Heart left ventricle (tissue), 16 donors: ENCODE data around the gene CFAP100. TPM values are rescaled to one million over a fixed set of nuclear protein-coding genes. Genes with fewer than 3 reads are reported as not detected.

Experiments
- ATAC-seq, 4 donors: fragments of 200-7000 bp; cut with Tn5 transposase; one replicate each; pipeline ENCODE4 v1.9.1; 2020 to 2022; ENCODE audit warnings: moderate library complexity in 4 of 4, mild to moderate bottlenecking in 3 of 4, moderate number of reproducible peaks in 1 of 4
- DNase-seq, 5 donors: peaks; one replicate each; pipeline ENCODE4 v3.0.0-alpha.2; 2020
- H3K27ac ChIP-seq, 12 donors: fragments of 200-600 bp; sonication (generic) in 4 of 12; one replicate each; pipeline versions ENCODE4 v1.5.0 to v1.8.0; 2016 to 2022; ENCODE audit warnings: mild to moderate bottlenecking in 2 of 12
- H3K27me3 ChIP-seq, 9 donors: fragments of 200-600 bp; sonication (generic) in 2 of 9; one replicate each; pipeline versions ENCODE4 v1.5.1 to v1.8.0; 2016 to 2022; ENCODE audit warnings: mild to moderate bottlenecking in 3 of 9
- H3K36me3 ChIP-seq, 9 donors: fragments of 200-600 bp; sonication (generic) in 2 of 9; one replicate each; pipeline versions ENCODE4 v1.5.0 to v1.8.0; 2018 to 2022; ENCODE audit warnings: mild to moderate bottlenecking in 2 of 9
- H3K4me1 ChIP-seq, 12 donors: fragments of 200-600 bp; sonication (generic) in 4 of 12; one replicate each; pipeline versions ENCODE4 v1.5.0 to v1.8.0; 2016 to 2022; ENCODE audit warnings: mild to moderate bottlenecking in 3 of 12
- H3K4me3 ChIP-seq, 12 donors: fragments of 200-600 bp; sonication (generic) in 4 of 12; one replicate each; pipeline versions ENCODE4 v1.5.0 to v1.8.0; 2017 to 2022; ENCODE audit warnings: mild to moderate bottlenecking in 9 of 12, moderate library complexity in 4 of 12
- H3K9me3 ChIP-seq, 12 donors: fragments of 200-600 bp; sonication (generic) in 4 of 12; one replicate each; pipeline versions ENCODE4 v1.5.0 to v1.8.0; 2016 to 2022; ENCODE audit warnings: mild to moderate bottlenecking in 1 of 12
- CTCF ChIP-seq, 12 donors: fragments of 200-600 bp; sonication (generic) in 4 of 12; IDR thresholded peaks; one replicate each; pipeline versions ENCODE4 v1.5.0 to v1.8.0; 2018 to 2022; ENCODE audit warnings: antibody characterized with exemption in 12 of 12, mild to moderate bottlenecking in 5 of 12
- POLR2A ChIP-seq, 2 donors: fragments of 450-650 bp; IDR thresholded peaks; one replicate each; pipeline ENCODE4 v1.6.1; 2017; ENCODE audit warnings: antibody characterized with exemption in 2 of 2, mild to moderate bottlenecking in 2 of 2, moderate library complexity in 2 of 2
- WGBS, 4 donors: extraction: QIAGEN DNeasy Blood & Tissue Kit in 2 of 4; methylation state at CpG; one replicate each; pipeline versions ENCODE4 v1.1.5 to v1.1.7; 2013 to 2018; 5-methylcytosine and 5-hydroxymethylcytosine counted together
- intact Hi-C, 10 donors: fragments of 100-400 bp; cut with DNase I; formaldehyde crosslinking; loops; one replicate each; pipeline versions ENCODE4 v1.11.1 to v1.14.2; 2022
- polyA plus RNA-seq, 2 donors: library from polyadenylated mRNA; stranded (reverse); fragments of 200-250 nt; gene quantifications; one replicate each; pipeline ENCODE4 v1.2.3, GENCODE V29; 2013
- total RNA-seq, 9 donors: library from RNA; depleted of rRNA in 2 of 9; stranded (reverse); fragments of >200 nt in 2 of 9; fragmentation: NEBNext Ultra II Directional in 3 of 9; extraction: Animal tissue kit (Norgen Biotek cat#: 25700) in 3 of 9; gene quantifications; one replicate each; pipeline versions ENCODE4 v1.1.0 to v1.2.4, GENCODE V29; 2016 to 2023
- donor health status: ischemic (EF 13 %, LVEDD 7.1; RV severe dilation, severe dysfunction).
- donor health status: healthy with polysubstance abuse.
- donor health status: DM: no; HTN: yes; CAD: no.
- donor health status: DM: no; HTN: no; CAD: no.
- donor health status: ischemic (EF 25% LVEDD 6.9; RV normal size, moderate dysfunction).
- donor health status: ischemic (EF 25% LVEDD 5.7; RV mildly dilated, moderate dysfunction).
- donor health status: healthy.
- donor health status: DM: yes; HTN: yes; CAD: no.
- donor health status: ischemic (EF 35%, LVEDD 5.7; RV mildly dilated, moderate dysfunction).
- donor health status: nonischemic (EF 11% LVEDD 7.7; RV severe dilation, severe dysfunction).
- donor health status: DM: yes; HTN: yes; CAD: no.
- donor health status: PGD.
- donor health status: ischemic (EF 29% LVEDD 5.4; RV normal size, mild dysfunction).
- donor health status: nonischemic (EF 23%, LVEDD 6.1; RV moderate dilation, normal function).

CFAP100 gene
- total and polyA plus RNA-seq, 11 donors, result not detected

DNA sequence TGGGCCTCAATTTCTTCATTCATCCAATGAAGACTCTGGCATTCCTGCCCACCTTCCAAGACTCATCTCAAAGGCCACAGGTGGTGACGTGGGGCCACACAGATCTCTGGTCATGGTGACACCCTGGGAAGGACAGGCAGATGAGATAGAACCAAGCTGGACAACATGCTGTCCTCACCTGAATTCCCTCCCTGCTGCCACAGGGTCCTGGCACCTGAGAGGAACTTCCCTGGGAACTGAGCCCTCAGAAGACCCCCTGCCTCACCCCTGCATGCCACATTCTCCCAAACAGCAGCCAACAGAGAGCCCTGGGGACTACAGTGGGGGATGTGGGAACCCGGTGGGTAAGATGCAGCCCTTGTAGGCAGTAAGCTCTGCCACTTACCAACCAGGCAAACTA lies 48.2 kb upstream of the CFAP100 start:
- Histone ChIP-seq H3K4me1 (peaks cover 0 to 83% (median 23%) of the 10 kb centered on the region in 12 donors), H3K4me3 (no peak overlapping the region), H3K27me3 (no peaks in the 10 kb centered on the region), H3K9me3 (no peaks in the 10 kb centered on the region), H3K36me3 (peaks cover 0 to 35% (median 3%) of the 10 kb centered on the region in 9 donors), H3K27ac (peak overlapping the region in 1 of 12 donors; percentile 100)
- no peak for TF ChIP-seq CTCF (IDR thresholded peaks at IDR 0.05)
- TF ChIP-seq POLR2A (IDR thresholded peaks at IDR 0.05), result no peak
- DNase-seq, result peak in 2 of 5 donors; percentile 1 to 26
- intact Hi-C loops, result no loop called here
- WGBS, 4 donors, result 82 to 100% (median 90%) methylated on average over 2 of the region's 2 CpGs
- ATAC-seq, result no peak

GRCh38 chr3:126347543-126348161 lies 47.1 kb upstream of the CFAP100 start:
- Histone ChIP-seq H3K9me3 (no peaks in the 10 kb centered on the region), H3K4me3 (no peak overlapping the region), H3K27me3 (no peaks in the 10 kb centered on the region), H3K4me1 (peaks cover 0 to 95% (median 30%) of the 10 kb centered on the region in 12 donors), H3K36me3 (peaks cover 0 to 44% (median 5%) of the 10 kb centered on the region in 9 donors), H3K27ac (peak overlapping the region in 3 of 12 donors; percentile 37 to 100 (median 63))
- intact Hi-C loops, result no loop called here
- ATAC-seq (peak in 2 of 4 donors; percentile 2 to 12), DNase-seq (peak in 3 of 5 donors; percentile 2 to 27 (median 10))
- 65 to 67% (median 66%) methylated on average over 8 of the region's 8 CpGs for WGBS, 4 donors
- no peak for TF ChIP-seq POLR2A (IDR thresholded peaks at IDR 0.05)
- no peak for TF ChIP-seq CTCF (IDR thresholded peaks at IDR 0.05)

DNA sequence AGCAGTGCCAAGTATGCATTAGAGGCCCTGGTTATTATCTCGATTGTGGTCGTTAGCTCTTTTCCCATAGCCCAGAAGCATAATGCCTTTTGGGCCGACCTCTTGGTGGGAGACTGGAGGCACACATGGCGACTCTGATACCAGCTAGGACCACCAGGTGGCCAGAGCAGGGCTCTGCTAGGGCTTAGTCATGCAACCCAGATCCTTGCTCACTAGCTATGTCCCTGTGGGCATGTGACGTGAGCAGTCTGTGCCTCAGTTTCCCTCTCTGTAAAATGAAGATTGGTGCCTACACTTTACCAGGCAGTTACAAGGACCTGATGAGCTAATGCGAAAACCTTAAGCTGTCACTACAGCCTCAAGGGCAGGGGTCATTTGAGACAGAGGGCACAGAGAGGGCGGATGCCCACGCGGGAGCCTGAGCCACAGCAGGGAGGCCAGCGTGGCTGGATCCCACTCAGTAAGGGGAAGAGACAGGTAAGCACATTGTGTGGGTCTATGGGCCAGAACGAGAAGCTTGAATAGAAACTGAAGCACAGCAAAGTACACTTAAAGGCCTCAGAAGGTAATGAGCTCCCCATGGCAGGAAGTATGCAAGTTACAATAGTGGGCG lies 46.3 kb upstream of the CFAP100 start:
- Histone ChIP-seq H3K4me3 (no peak overlapping the region), H3K36me3 (peaks cover 0 to 42% (median 5%) of the 10 kb centered on the region in 9 donors), H3K27ac (peak overlapping the region in 3 of 12 donors; percentile 19 to 100 (median 63)), H3K9me3 (no peaks in the 10 kb centered on the region), H3K27me3 (no peaks in the 10 kb centered on the region), H3K4me1 (peaks cover 0 to 99% (median 33%) of the 10 kb centered on the region in 12 donors)
- ATAC-seq (no peak), DNase-seq (peak in 3 of 5 donors; percentile 1 to 22 (median 9))
- 83 to 86% (median 84%) methylated on average over 12 of the region's 12 CpGs for WGBS, 4 donors
- TF ChIP-seq POLR2A (IDR thresholded peaks at IDR 0.05) (no peak), CTCF (IDR thresholded peaks at IDR 0.05) (no peak)
- intact Hi-C loops, result no loop called here

DNA sequence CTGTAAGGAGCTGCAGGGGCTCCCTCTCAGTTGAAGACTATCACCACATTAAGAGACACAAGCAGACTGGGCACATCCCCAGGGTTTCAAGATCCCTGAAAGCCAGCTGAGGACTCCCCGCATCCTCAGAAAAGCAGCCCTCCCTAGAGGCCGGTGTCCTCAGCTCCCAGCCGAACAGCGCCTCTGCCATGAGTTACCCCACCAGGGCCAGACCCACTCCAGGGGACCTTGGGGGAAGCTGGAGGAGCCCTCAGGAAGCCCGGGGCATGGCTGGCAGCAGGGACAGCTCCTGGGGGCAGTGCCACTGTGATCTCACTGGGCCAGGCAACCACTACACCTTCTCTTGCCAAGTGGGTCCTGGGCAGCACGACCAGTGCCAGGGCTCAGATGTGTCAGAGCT lies 45.6 kb upstream of the CFAP100 start:
- no peak overlapping the region for H3K4me3 ChIP-seq
- WGBS, 4 donors, result 76 to 90% (median 79%) methylated on average over 2 to 6 of the region's 6 CpGs
- TF ChIP-seq POLR2A (IDR thresholded peaks at IDR 0.05), result no peak
- no peak for TF ChIP-seq CTCF (IDR thresholded peaks at IDR 0.05)
- no peaks in the 10 kb centered on the region for H3K27me3 ChIP-seq
- peaks cover 0 to 99% (median 35%) of the 10 kb centered on the region in 12 donors for H3K4me1 ChIP-seq
- ATAC-seq (no peak), DNase-seq (peak in 3 of 5 donors; percentile 5 to 48 (median 13))
- H3K36me3 ChIP-seq, result peaks cover 0 to 36% (median 5%) of the 10 kb centered on the region in 9 donors
- no peaks in the 10 kb centered on the region for H3K9me3 ChIP-seq
- intact Hi-C loops, result no loop called here
- peak overlapping the region in 2 of 12 donors; percentile 19 to 100 for H3K27ac ChIP-seq
